Motor neuron (in vitro differentiated cells): ENCODE results near the gene SREK1IP1. TPM values are rescaled to one million over a fixed set of nuclear protein-coding genes. Genes with fewer than 3 reads are reported as not detected.

ENCODE experiments used
- ATAC-seq, 8 experiments: fragments of 200-7000 bp; cut with Tn5 transposase; replicated peaks in 6 of 8; 2 replicates each; pipeline ENCODE4 v1.8.0; 2021; ENCODE audit warnings: mild to moderate bottlenecking in 8 of 8, moderate library complexity in 8 of 8
- H3K27ac ChIP-seq, 2 donors: fragments of 250-450 bp; sonication (Bioruptor Pico); 2 replicates each; pipeline ENCODE4 v1.9.0; 2021; ENCODE audit warnings: antibody characterized with exemption in 2 of 2, mild to moderate bottlenecking in 2 of 2, moderate library complexity in 1 of 2
- H3K4me1 ChIP-seq, 2 donors: fragments of 250-450 bp; sonication (Bioruptor Pico); replicated peaks in 1 of 2; 2 replicates each; pipeline ENCODE4 v1.6.1; 2021; ENCODE audit warnings: antibody characterized with exemption in 2 of 2, mild to moderate bottlenecking in 2 of 2, moderate library complexity in 1 of 2
- H3K4me3 ChIP-seq, 5 donors: fragments of 250-450 bp; sonication (Bioruptor Pico); 2 replicates each; pipeline ENCODE4 v1.9.0; 2021; ENCODE audit warnings: antibody characterized with exemption in 5 of 5, mild to moderate bottlenecking in 5 of 5, moderate library complexity in 4 of 5
- WGBS, 10 experiments: fragments of 450-650 bp; shearing (Covaris generic); methylation state at CpG; one replicate each; pipeline ENCODE4 v1.0.0; 2022; 5-methylcytosine and 5-hydroxymethylcytosine counted together
- in situ Hi-C, 9 experiments: fragments of 400-800 bp; cut with MboI; loops; one replicate each; pipeline ENCODE4 v1.15.0; 2021; ENCODE audit warnings: low sequenced_read_pairs in 9 of 9, low pct_unique_long_range_greater_than_20kb in 2 of 9; ENCODE audit not compliant: unreplicated experiment in 9 of 9
- total RNA-seq, 8 experiments: library from RNA; unstranded; fragments of 300-600 nt; gene quantifications; 2 replicates each; pipeline versions ENCODE4 v1.2.3 to v1.2.4, GENCODE V29; 2022

Gene SREK1IP1
- total RNA-seq, 8 experiments from 2014 or later, result 6.3 to 18.1 (median 11.5) TPM

DNA sequence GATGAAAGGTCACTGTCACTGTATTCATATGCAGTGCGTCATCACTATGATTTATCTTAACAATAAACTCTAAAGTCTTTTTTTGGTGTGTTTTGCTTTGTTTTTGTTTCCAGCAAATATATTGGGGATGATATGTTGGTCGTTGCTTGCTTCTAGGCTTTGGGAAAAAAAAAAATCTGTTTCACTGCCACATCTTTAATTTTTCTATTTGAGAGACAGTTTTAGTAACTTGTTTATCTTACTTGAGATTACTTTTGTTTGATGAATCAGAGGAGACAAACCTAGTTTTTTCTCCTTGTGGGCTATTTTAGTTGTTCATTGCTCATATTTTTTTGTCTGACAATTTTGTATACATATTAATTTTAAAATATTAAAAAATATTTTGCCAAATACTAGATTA lies 19.7 kb upstream of the SREK1IP1 start:
- 48 to 100% (median 90%) methylated on average over 1 to 2 of the region's 2 CpGs for WGBS, 10 experiments
- ATAC-seq, result no peak
- Histone ChIP-seq H3K27ac (no peak overlapping the region), H3K4me1 (no peaks in the 10 kb centered on the region), H3K4me3 (no peak overlapping the region)
- in situ Hi-C loops, result loop anchor here in 7 of 9 experiments (10.0 to 25.0 kb wide), 3 partner anchors 143 to 153 kb away; no protein-coding TSS in a partner anchor

- Histone ChIP-seq H3K4me1 (no peaks in the 10 kb centered on the region), H3K27ac (no peak overlapping the region), H3K4me3 (no peak overlapping the region)
- in situ Hi-C loops, result loop anchor here in 7 of 9 experiments (10.0 to 25.0 kb wide), 3 partner anchors 142 to 152 kb away; no protein-coding TSS in a partner anchor
- ATAC-seq, result no peak
- WGBS, 10 experiments, result 68 to 100% (median 96%) methylated on average over 2 of the region's 2 CpGs; no CpG with 5 or more reads in 1 of the 10 experiments
These were observed 17.9 kb upstream of the SREK1IP1 start for GRCh38 chr5:64786372-64786771.

GRCh38 chr5:64784451-64785025 lies 16.0 kb upstream of the SREK1IP1 start:
- 0 to 23% (median 2%) methylated on average over 2 to 3 of the region's 3 CpGs for WGBS, 10 experiments
- Histone ChIP-seq H3K4me1 (no peaks in the 10 kb centered on the region), H3K4me3 (no peak overlapping the region), H3K27ac (no peak overlapping the region)
- in situ Hi-C loops, result loop anchor here in 7 of 9 experiments (10.0 to 25.0 kb wide), 3 partner anchors 140 to 150 kb away; no protein-coding TSS in a partner anchor
- ATAC-seq, result peak; percentile 63 to 85 (median 72)

DNA sequence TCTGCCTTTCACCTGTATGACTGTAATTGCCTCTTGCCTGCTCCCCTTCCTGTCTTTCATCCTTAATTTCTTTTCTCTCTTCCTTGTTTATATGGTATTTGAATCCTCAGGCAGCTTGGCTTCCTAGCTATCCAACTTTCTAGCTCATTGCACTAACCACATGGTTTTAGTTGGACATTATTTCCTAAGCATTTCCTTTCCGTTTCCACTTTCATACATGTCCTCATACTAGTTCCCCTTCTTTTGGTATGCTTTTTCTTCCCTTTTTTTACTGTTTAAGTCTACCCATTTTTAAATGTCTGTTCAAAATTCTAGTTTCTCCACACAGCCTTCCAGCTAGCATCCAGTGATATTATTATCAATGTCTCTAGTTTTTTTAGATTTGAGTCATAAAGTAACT lies 6.8 kb upstream of the SREK1IP1 start:
- H3K4me3 ChIP-seq, result no peak overlapping the region
- H3K27ac ChIP-seq, result no peak overlapping the region
- in situ Hi-C loops, result loop anchor here in 4 of 9 experiments (25.0 kb wide), 1 partner anchor 138 kb away; no protein-coding TSS in a partner anchor
- 63 to 100% (median 98%) methylated on average over 1 of the region's 1 CpG; no CpG with 5 or more reads in 2 of the 10 experiments for WGBS, 10 experiments
- no peak for ATAC-seq
- no peaks in the 10 kb centered on the region for H3K4me1 ChIP-seq

GRCh38 chr5:64773533-64773932 lies 5.0 kb upstream of the SREK1IP1 start:
- ATAC-seq, result no peak
- in situ Hi-C loops, result no loop called here
- WGBS, 10 experiments, result 80 to 100% (median 100%) methylated on average over 1 of the region's 1 CpG; no CpG with 5 or more reads in 3 of the 10 experiments
- Histone ChIP-seq H3K4me1 (peaks cover 0 to 6% of the 10 kb centered on the region in 2 donors), H3K4me3 (no peak overlapping the region), H3K27ac (no peak overlapping the region)

- in situ Hi-C loops, result no loop called here
- H3K27ac ChIP-seq, result no peak overlapping the region
- WGBS, 10 experiments, result 65 to 92% (median 79%) methylated on average over 2 to 4 of the region's 4 CpGs
- no peak overlapping the region for H3K4me3 ChIP-seq
- ATAC-seq, result no peak
- peaks cover 4 to 10% of the 10 kb centered on the region in 2 donors for H3K4me1 ChIP-seq
These were observed 3.2 kb upstream of the SREK1IP1 start for GRCh38 chr5:64771736-64772135.

GRCh38 chr5:64769855-64770254 lies 1.4 kb upstream of the SREK1IP1 start:
- ATAC-seq, result no peak
- Histone ChIP-seq H3K4me1 (peaks cover 4 to 10% of the 10 kb centered on the region in 2 donors), H3K27ac (no peak overlapping the region), H3K4me3 (peak overlapping the region; percentile 66 to 99 (median 88))
- in situ Hi-C loops, result no loop called here

DNA sequence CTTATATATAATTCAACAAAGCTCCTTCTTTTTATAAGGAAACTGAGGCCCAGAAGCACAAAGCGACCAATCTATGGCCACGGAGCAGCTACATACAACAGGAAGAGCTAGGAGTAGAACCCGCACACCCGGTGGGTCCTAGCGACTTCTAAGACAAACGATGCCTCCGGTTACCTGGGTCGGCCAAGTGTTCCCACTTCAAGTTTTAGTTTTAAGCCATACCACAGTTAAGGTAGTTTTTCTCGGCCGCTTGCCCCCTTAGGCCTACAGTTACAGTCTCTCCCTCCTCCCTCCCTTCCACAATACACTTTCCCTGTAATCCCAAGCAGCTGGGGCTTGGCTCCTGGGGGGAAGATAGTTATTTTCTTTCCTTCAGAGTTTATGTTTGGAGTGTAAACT lies 533 bp downstream of the SREK1IP1 start:
- ATAC-seq, result peak; percentile 11 to 32 (median 25)
- peak overlapping the region; percentile 66 to 99 (median 88) for H3K4me3 ChIP-seq
- peaks cover 4 to 10% of the 10 kb centered on the region in 2 donors for H3K4me1 ChIP-seq
- peak overlapping the region; percentile 93 to 98 for H3K27ac ChIP-seq
- 0 to 8% (median 0%) methylated on average over 2 to 10 of the region's 10 CpGs; no CpG with 5 or more reads in 1 of the 10 experiments for WGBS, 10 experiments
- in situ Hi-C loops, result no loop called here

GRCh38 chr5:64766941-64767340 lies 1.6 kb downstream of the SREK1IP1 start:
- Histone ChIP-seq H3K4me1 (peaks cover 4 to 10% of the 10 kb centered on the region in 2 donors), H3K4me3 (peak overlapping the region in 3 of 5 donors; percentile 79 to 99 (median 88)), H3K27ac (no peak overlapping the region)
- WGBS, 10 experiments, result 72 to 96% (median 85%) methylated on average over 1 to 2 of the region's 2 CpGs; no CpG with 5 or more reads in 2 of the 10 experiments
- ATAC-seq, result no peak
- in situ Hi-C loops, result no loop called here

- no peak for ATAC-seq
- Histone ChIP-seq H3K27ac (no peak overlapping the region), H3K4me1 (peaks cover 6 to 14% of the 10 kb centered on the region in 2 donors), H3K4me3 (no peak overlapping the region)
- 83 to 100% (median 90%) methylated on average over 1 to 2 of the region's 2 CpGs; no CpG with 5 or more reads in 5 of the 10 experiments for WGBS, 10 experiments
- in situ Hi-C loops, result no loop called here
These were observed 2.5 kb downstream of the SREK1IP1 start for GRCh38 chr5:64765804-64766504.

- in situ Hi-C loops, result no loop called here
- peaks cover 22% of the 10 kb centered on the region in 2 donors for H3K4me1 ChIP-seq
- 70 to 100% (median 91%) methylated on average over 1 to 4 of the region's 4 CpGs; no CpG with 5 or more reads in 1 of the 10 experiments for WGBS, 10 experiments
These were observed 4.5 kb downstream of the SREK1IP1 start for GRCh38 chr5:64763948-64764503.

GRCh38 chr5:64759960-64760660 lies 8.4 kb downstream of the SREK1IP1 start:
- ATAC-seq, result peak in 3 of 8 experiments; percentile 38 to 63 (median 47)
- in situ Hi-C loops, result no loop called here
- WGBS, 10 experiments, result 20 to 87% (median 56%) methylated on average over 1 to 4 of the region's 4 CpGs
- peaks cover 18 to 22% of the 10 kb centered on the region in 2 donors for H3K4me1 ChIP-seq
- peak overlapping the region in 1 of 2 donors; percentile 58 for H3K27ac ChIP-seq
- H3K4me3 ChIP-seq, result no peak overlapping the region

More at GRCh38 chr5:64763948-64764503, 4.5 kb downstream of the SREK1IP1 start:
- no peak overlapping the region for H3K4me3 ChIP-seq
- H3K27ac ChIP-seq, result no peak overlapping the region
- no peak for ATAC-seq
